GM21367 (cell line): ENCODE data around the gene FAM117B.
"Not testable (repeated sequence)": the region's sequence is repeated elsewhere in the genome, so short reads cannot be mapped to it uniquely, and the experiment has no call there.

Experiments used
- ATAC-seq: cut with Tn5 transposase; IDR thresholded peaks from one replicate; pipeline ENCODE4 v1.9.1; 2021; ENCODE audit not compliant: unreplicated experiment

Gene FAM117B

GRCh38 chr2:202700075-202700901 lies 65.5 kb downstream of the FAM117B start:
- no peak for ATAC-seq

GRCh38 chr2:202703091-202703490 lies 68.3 kb downstream of the FAM117B start:
- ATAC-seq: no peak

- no peak for ATAC-seq
These were observed 69.5 kb downstream of the FAM117B start for GRCh38 chr2:202704248-202704647.

- ATAC-seq: no peak
These were observed 70.8 kb downstream of the FAM117B start for GRCh38 chr2:202705446-202706020.

- ATAC-seq: not testable (repeated sequence)
These were observed 80.5 kb downstream of the FAM117B start for GRCh38 chr2:202714971-202715935.

- no peak for ATAC-seq
These were observed 81.4 kb downstream of the FAM117B start for GRCh38 chr2:202716114-202716718.

GRCh38 chr2:202716953-202717597 lies 82.3 kb downstream of the FAM117B start:
- ATAC-seq: no peak

- no peak for ATAC-seq
These were observed 83.0 kb downstream of the FAM117B start for GRCh38 chr2:202717598-202718310.

- no peak for ATAC-seq
These were observed 83.8 kb downstream of the FAM117B start for GRCh38 chr2:202718614-202719013.

GRCh38 chr2:202720226-202720625 lies 85.5 kb downstream of the FAM117B start:
- no peak for ATAC-seq

GRCh38 chr2:202721621-202722020 lies 86.9 kb downstream of the FAM117B start:
- no peak for ATAC-seq

GRCh38 chr2:202723746-202724145 lies 89.0 kb downstream of the FAM117B start:
- no peak for ATAC-seq

- no peak for ATAC-seq
These were observed 91.3 kb downstream of the FAM117B start for GRCh38 chr2:202726070-202726469.

GRCh38 chr2:202736826-202737225 lies 102.1 kb downstream of the FAM117B start:
- ATAC-seq: no peak

- no peak for ATAC-seq
These were observed 108.8 kb downstream of the FAM117B start for GRCh38 chr2:202743613-202744012.

GRCh38 chr2:202749477-202749876 lies 114.7 kb downstream of the FAM117B start:
- ATAC-seq: no peak

- ATAC-seq: no peak
These were observed 116.1 kb downstream of the FAM117B start for GRCh38 chr2:202750763-202751427.

- no peak for ATAC-seq
These were observed 117.3 kb downstream of the FAM117B start for GRCh38 chr2:202752071-202752470.

- no peak for ATAC-seq
These were observed 120.2 kb downstream of the FAM117B start for GRCh38 chr2:202754936-202755335.
